Cardiac ventricle fibroblast (primary cell): ENCODE data around the gene HTR5A. TPM values are rescaled to one million over a fixed set of nuclear protein-coding genes. Genes with fewer than 3 reads are reported as not detected.

ENCODE experiments used
- total RNA-seq: library from RNA; depleted of rRNA; stranded (reverse); fragments of >200 nt; gene quantifications from 2 replicates; pipeline ENCODE4 v1.2.3, GENCODE V29; 2015

HTR5A gene
- not detected in 2 replicates for total RNA-seq

DNA sequence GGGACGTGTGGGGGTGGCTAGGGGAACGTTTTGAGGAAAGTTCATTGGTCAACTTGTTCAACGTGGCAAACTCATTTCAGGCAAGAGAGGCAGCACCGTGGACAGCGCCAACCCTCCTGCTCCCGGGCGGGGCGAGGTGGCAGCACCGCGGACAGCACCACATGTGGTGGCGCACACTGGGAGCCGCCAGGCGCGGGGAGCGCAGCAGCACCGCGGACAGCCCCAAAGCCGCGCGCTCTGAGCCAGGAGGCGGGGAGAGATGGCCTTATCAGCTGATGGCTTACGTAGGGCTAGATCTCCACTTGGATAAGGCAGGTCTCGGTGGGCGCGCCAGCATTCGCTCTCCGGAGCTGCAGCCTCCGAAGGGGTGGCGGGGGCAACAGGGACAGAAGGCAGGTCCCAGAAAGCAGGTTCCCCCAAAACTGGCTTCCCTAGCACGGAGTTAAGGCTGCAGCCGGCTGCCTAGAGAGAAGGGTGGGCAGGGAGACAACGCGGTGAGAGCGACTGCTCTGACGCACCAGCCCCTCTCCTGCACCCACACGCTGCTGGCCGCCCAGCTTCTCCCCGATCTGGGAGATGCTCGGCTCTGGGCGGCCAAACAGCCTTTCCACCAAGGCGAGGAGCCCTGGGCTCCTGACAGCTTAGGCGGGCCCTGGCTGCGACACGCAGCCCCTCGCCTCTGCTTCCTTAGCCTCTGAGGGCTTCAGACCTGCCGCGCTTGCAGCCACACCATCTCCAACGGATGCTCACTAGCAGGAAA lies at the start of gene HTR5A:
HTR5A (plus strand) TSS at position 333 of the 760 bp plus-strand sequence. CDS start 576 bp downstream, outside the sequence.

Other genes starting within 250 kb of the HTR5A start
- 6.6 and 7.1 TPM in 2 replicates for gene PAXIP1, start 67.2 kb upstream of the HTR5A start, total RNA-seq
- gene INSIG1, start 227.6 kb downstream of the HTR5A start, total RNA-seq: 84.2 and 95.4 TPM in 2 replicates